Ectodermal cell (in vitro differentiated cells): ENCODE results near the gene DICER1.

Experiments used
- H3K27ac ChIP-seq: 2 replicates; pipeline ENCODE4 v1.7.0; 2013; ENCODE audit warnings: mild to moderate bottlenecking, low read depth, low read length; ENCODE audit not compliant: insufficient read depth, poor library complexity, severe bottlenecking
- H3K27me3 ChIP-seq: 2 replicates; pipeline ENCODE4 v1.7.0; 2013; ENCODE audit warnings: mild to moderate bottlenecking, low read length; ENCODE audit not compliant: insufficient read depth, control insufficient read depth, poor library complexity, severe bottlenecking
- H3K36me3 ChIP-seq: one replicate; pipeline ENCODE4 v1.7.0; 2013; ENCODE audit warnings: low read length; ENCODE audit not compliant: control insufficient read depth, insufficient read depth
- H3K4me1 ChIP-seq: one replicate; pipeline ENCODE4 v1.7.0; 2013; ENCODE audit warnings: low read length; ENCODE audit not compliant: control insufficient read depth, insufficient read depth
- H3K4me3 ChIP-seq: 2 replicates; pipeline ENCODE4 v1.7.0; 2013; ENCODE audit warnings: low read depth, low read length, control low read depth; ENCODE audit not compliant: insufficient read depth
- H3K9me3 ChIP-seq: 2 replicates; pipeline ENCODE4 v1.7.0; 2013; ENCODE audit warnings: mild to moderate bottlenecking, low read length, moderate library complexity; ENCODE audit not compliant: control insufficient read depth
- WGBS, 2 experiments: methylation state at CpG; one replicate each; pipeline ENCODE4 v1.1.7; 2013; ENCODE audit warnings: missing lambda C conversion rate in 2 of 2; 5-methylcytosine and 5-hydroxymethylcytosine counted together

Gene DICER1

GRCh38 chr14:95137804-95138167, 19.5 kb downstream of the DICER1 start:
- Histone ChIP-seq H3K27me3 (no peaks in the 10 kb centered on the region), H3K27ac (peak overlapping the region; percentile 81), H3K9me3 (no peaks in the 10 kb centered on the region), H3K4me1 (peaks cover 33% of the 10 kb centered on the region), H3K36me3 (no peaks in the 10 kb centered on the region), H3K4me3 (no peak overlapping the region)
- WGBS, 2 experiments = 52 to 64% methylated on average over 5 of the region's 5 CpGs

GRCh38 chr14:95137164-95137803, 20.0 kb downstream of the DICER1 start:
- no peaks in the 10 kb centered on the region for H3K9me3 ChIP-seq
- no peaks in the 10 kb centered on the region for H3K27me3 ChIP-seq
- no peaks in the 10 kb centered on the region for H3K36me3 ChIP-seq
- H3K27ac ChIP-seq = peak overlapping the region; percentile 81
- peaks cover 37% of the 10 kb centered on the region for H3K4me1 ChIP-seq
- no peak overlapping the region for H3K4me3 ChIP-seq

- Histone ChIP-seq H3K36me3 (no peaks in the 10 kb centered on the region), H3K4me3 (no peak overlapping the region), H3K9me3 (no peaks in the 10 kb centered on the region), H3K4me1 (peaks cover 37% of the 10 kb centered on the region), H3K27me3 (no peaks in the 10 kb centered on the region), H3K27ac (no peak overlapping the region)
- 89 to 94% methylated on average over 1 of the region's 1 CpG for WGBS, 2 experiments
These were observed 20.7 kb downstream of the DICER1 start for GRCh38 chr14:95136631-95137030.

- 84 to 93% methylated on average over 8 of the region's 8 CpGs for WGBS, 2 experiments
These were observed 22.9 kb downstream of the DICER1 start for GRCh38 chr14:95134304-95134933.

GRCh38 chr14:95133282-95133681, 24.0 kb downstream of the DICER1 start:
- 49 to 66% methylated on average over 2 of the region's 2 CpGs for WGBS, 2 experiments
- Histone ChIP-seq H3K4me1 (peaks cover 32% of the 10 kb centered on the region), H3K27ac (peak overlapping the region; percentile 79), H3K4me3 (no peak overlapping the region), H3K36me3 (no peaks in the 10 kb centered on the region), H3K27me3 (no peaks in the 10 kb centered on the region), H3K9me3 (no peaks in the 10 kb centered on the region)

More at GRCh38 chr14:95134304-95134933, 22.9 kb downstream of the DICER1 start:
- Histone ChIP-seq H3K4me3 (no peak overlapping the region), H3K27ac (no peak overlapping the region), H3K27me3 (no peaks in the 10 kb centered on the region), H3K36me3 (no peaks in the 10 kb centered on the region), H3K9me3 (no peaks in the 10 kb centered on the region), H3K4me1 (peaks cover 37% of the 10 kb centered on the region)

GRCh38 chr14:95132760-95133159, 24.6 kb downstream of the DICER1 start:
- Histone ChIP-seq H3K9me3 (no peaks in the 10 kb centered on the region), H3K4me3 (no peak overlapping the region), H3K27me3 (no peaks in the 10 kb centered on the region), H3K27ac (peak overlapping the region; percentile 79), H3K4me1 (peaks cover 32% of the 10 kb centered on the region), H3K36me3 (no peaks in the 10 kb centered on the region)
- 85% methylated on average over 5 of the region's 5 CpGs; no CpG with 5 or more reads in 1 of the 2 experiments for WGBS, 2 experiments

- Histone ChIP-seq H3K27me3 (no peaks in the 10 kb centered on the region), H3K4me3 (no peak overlapping the region), H3K27ac (no peak overlapping the region), H3K36me3 (no peaks in the 10 kb centered on the region), H3K9me3 (no peaks in the 10 kb centered on the region), H3K4me1 (peaks cover 28% of the 10 kb centered on the region)
- 97 to 100% methylated on average over 3 of the region's 3 CpGs for WGBS, 2 experiments
These were observed 26.8 kb downstream of the DICER1 start for GRCh38 chr14:95130549-95130948.

GRCh38 chr14:95128140-95128539, 29.2 kb downstream of the DICER1 start:
- no peak overlapping the region for H3K4me3 ChIP-seq
- WGBS, 2 experiments = 92 to 93% methylated on average over 4 of the region's 4 CpGs
- no peaks in the 10 kb centered on the region for H3K9me3 ChIP-seq
- H3K27me3 ChIP-seq = no peaks in the 10 kb centered on the region
- H3K36me3 ChIP-seq = peaks cover 9% of the 10 kb centered on the region
- H3K27ac ChIP-seq = no peak overlapping the region
- H3K4me1 ChIP-seq = peaks cover 12% of the 10 kb centered on the region

- WGBS, 2 experiments = 93 to 95% methylated on average over 4 of the region's 4 CpGs
- peaks cover 9% of the 10 kb centered on the region for H3K36me3 ChIP-seq
- no peaks in the 10 kb centered on the region for H3K9me3 ChIP-seq
These were observed 29.8 kb downstream of the DICER1 start for GRCh38 chr14:95127531-95127911.

GRCh38 chr14:95126906-95127530, 30.3 kb downstream of the DICER1 start:
- Histone ChIP-seq H3K9me3 (no peaks in the 10 kb centered on the region), H3K36me3 (peaks cover 9% of the 10 kb centered on the region), H3K4me3 (no peak overlapping the region), H3K4me1 (peaks cover 4% of the 10 kb centered on the region), H3K27ac (no peak overlapping the region), H3K27me3 (no peaks in the 10 kb centered on the region)
- WGBS, 2 experiments = 80 to 81% methylated on average over 1 of the region's 1 CpG

More at GRCh38 chr14:95127531-95127911, 29.8 kb downstream of the DICER1 start:
- Histone ChIP-seq H3K4me3 (no peak overlapping the region), H3K27ac (no peak overlapping the region), H3K4me1 (peaks cover 6% of the 10 kb centered on the region), H3K27me3 (no peaks in the 10 kb centered on the region)
